ENCODE results near the gene PCDHGA5. TPM values are rescaled to one million over a fixed set of nuclear protein-coding genes. Genes with fewer than 3 reads are reported as not detected.

PCDHGA5 gene
- total RNA-seq, 6 donors from 2014 or later: 0.97 to 7.3 (median 2.0) TPM

GRCh38 chr5:141354900-141355469 lies 9.0 kb upstream of the PCDHGA5 start, which contains the start of gene PCDHGA4:
PCDHGA4 (plus strand) TSS chr5:141355021; CDS start chr5:141355108, 87 bp downstream.
- TF ChIP-seq POLR2A (IDR thresholded peaks at IDR 0.05) (no peak), CTCF (IDR thresholded peaks at IDR 0.05) (no peak), EP300 (IDR thresholded peaks at IDR 0.05) (no peak), POLR2AphosphoS5 (IDR thresholded peaks at IDR 0.05) (no peak)
- WGBS, 2 donors: 16 to 19% methylated on average over 22 to 25 of the region's 29 CpGs
- ATAC-seq (ENCODE audit: low FRiP score in 2 of 2): no peak
- Histone ChIP-seq H3K27ac (no peak within 1 kb of the TSS), H3K27me3 (no peaks in the 10 kb centered on the region), H3K9me3 (peaks cover 25 to 85% (median 68%) of the 10 kb centered on the region in 4 donors), H3K4me3 (peak within 1 kb of the TSS in 3 of 4 donors; percentile 19 to 28 (median 25)), H3K36me3 (no peaks in the 10 kb centered on the region), H3K4me1 (no peaks in the 10 kb centered on the region)
- peak in 1 of 2 donors; percentile 77 for DNase-seq

GRCh38 chr5:141355641-141356040 lies 8.3 kb upstream of the PCDHGA5 start:
- Histone ChIP-seq H3K4me1 (no peaks in the 10 kb centered on the region), H3K27me3 (no peaks in the 10 kb centered on the region), H3K27ac (no peak overlapping the region), H3K4me3 (peak overlapping the region in 1 of 4 donors; percentile 28), H3K9me3 (peaks cover 28 to 85% (median 66%) of the 10 kb centered on the region in 4 donors), H3K36me3 (no peaks in the 10 kb centered on the region)
- WGBS, 2 donors: 48 to 56% methylated on average over 21 to 24 of the region's 24 CpGs
- TF ChIP-seq POLR2AphosphoS5 (IDR thresholded peaks at IDR 0.05) (no peak), EP300 (IDR thresholded peaks at IDR 0.05) (no peak), POLR2A (IDR thresholded peaks at IDR 0.05) (no peak), CTCF (IDR thresholded peaks at IDR 0.05) (no peak)
- DNase-seq (no peak), ATAC-seq (ENCODE audit: low FRiP score in 2 of 2) (no peak)

- Histone ChIP-seq H3K9me3 (peaks cover 33 to 85% (median 66%) of the 10 kb centered on the region in 4 donors), H3K36me3 (no peaks in the 10 kb centered on the region)
These were observed 7.8 kb upstream of the PCDHGA5 start for GRCh38 chr5:141356133-141356532.

GRCh38 chr5:141356950-141357349 lies 7.0 kb upstream of the PCDHGA5 start:
- WGBS, 2 donors: 45 to 58% methylated on average over 4 to 7 of the region's 19 CpGs
- no peak overlapping the region for H3K27ac ChIP-seq
- no peak for TF ChIP-seq CTCF (IDR thresholded peaks at IDR 0.05)
- TF ChIP-seq POLR2A (IDR thresholded peaks at IDR 0.05): no peak
- TF ChIP-seq POLR2AphosphoS5 (IDR thresholded peaks at IDR 0.05): no peak
- no peak for TF ChIP-seq EP300 (IDR thresholded peaks at IDR 0.05)
- DNase-seq (no peak), ATAC-seq (ENCODE audit: low FRiP score in 2 of 2) (no peak)
- no peaks in the 10 kb centered on the region for H3K36me3 ChIP-seq
- H3K9me3 ChIP-seq: peaks cover 33 to 85% (median 66%) of the 10 kb centered on the region in 4 donors
- H3K4me1 ChIP-seq: no peaks in the 10 kb centered on the region
- H3K27me3 ChIP-seq: no peaks in the 10 kb centered on the region
- H3K4me3 ChIP-seq: no peak overlapping the region

More at GRCh38 chr5:141356133-141356532, 7.8 kb upstream of the PCDHGA5 start:
- DNase-seq (no peak), ATAC-seq (ENCODE audit: low FRiP score in 2 of 2) (no peak)
- Histone ChIP-seq H3K4me1 (no peaks in the 10 kb centered on the region), H3K4me3 (no peak overlapping the region), H3K27me3 (no peaks in the 10 kb centered on the region), H3K27ac (no peak overlapping the region)
- TF ChIP-seq EP300 (IDR thresholded peaks at IDR 0.05) (no peak), POLR2AphosphoS5 (IDR thresholded peaks at IDR 0.05) (no peak), POLR2A (IDR thresholded peaks at IDR 0.05) (no peak), CTCF (IDR thresholded peaks at IDR 0.05) (no peak)
- WGBS, 2 donors: 72 to 77% methylated on average over 5 of the region's 5 CpGs

Measured in upper lobe of left lung (tissue), 6 donors.